22Rv1 (cell line): Measurements from ENCODE around the gene ZDHHC11B.
A peak's percentile ranks its signal among the peaks of the same experiment; 100 is the strongest.

Experiments
- H3K27ac ChIP-seq: fragments of 450-650 bp; 2 replicates; pipeline ENCODE4 v1.5.1; 2017
- ZFX ChIP-seq: fragments of 450-650 bp; IDR thresholded peaks from 2 replicates; pipeline ENCODE4 v1.6.1; 2017; ENCODE audit warnings: antibody characterized with exemption, borderline replicate concordance
- TF ChIP-seq, protein P1 (sequence below): fragments of 450-650 bp; IDR thresholded peaks from 2 replicates; pipeline ENCODE4 v1.5.1; 2017; ENCODE audit warnings: mild to moderate bottlenecking

The ZDHHC11B gene

DNA sequence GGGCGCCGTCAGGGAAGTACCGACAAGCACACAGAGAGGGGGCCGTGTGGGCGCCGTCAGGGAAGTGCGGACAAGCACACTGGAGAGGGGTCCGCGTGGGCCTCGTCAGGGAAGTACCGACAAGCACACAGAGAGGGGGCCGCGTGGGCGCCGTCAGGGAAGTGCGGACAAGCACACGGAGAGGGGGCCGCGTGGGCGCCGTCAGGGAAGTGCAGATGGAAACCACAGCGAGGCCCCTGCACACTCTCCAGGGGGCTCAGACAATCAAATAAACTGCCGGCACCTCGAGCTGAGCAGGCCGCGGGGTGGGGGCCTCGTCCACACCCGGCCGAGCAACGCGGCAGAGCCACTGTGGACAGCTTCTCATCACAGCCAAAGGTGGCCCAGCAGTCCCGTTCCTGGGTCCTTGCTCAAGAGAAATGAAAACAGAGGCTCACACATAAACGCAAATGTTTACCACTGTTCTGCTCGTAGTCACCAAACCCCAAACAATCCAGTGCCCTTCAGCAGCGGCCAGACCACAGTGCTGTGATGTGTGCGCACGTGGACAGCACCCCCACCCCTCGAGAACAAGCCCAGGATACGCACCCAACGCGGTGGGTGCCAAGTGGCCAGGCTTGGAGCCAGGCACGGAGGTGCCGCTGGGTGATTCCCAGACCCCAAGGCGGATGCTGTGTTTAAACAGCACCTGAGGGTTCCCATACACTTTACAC, 116.1 kb downstream of the ZDHHC11B start:
- H3K27ac ChIP-seq = 0 out of 2 replicates have a peak overlapping the region, but pooled peaks have one; percentile 65
- no peak for TF ChIP-seq ZFX
- TF ChIP-seq, protein P1, sequence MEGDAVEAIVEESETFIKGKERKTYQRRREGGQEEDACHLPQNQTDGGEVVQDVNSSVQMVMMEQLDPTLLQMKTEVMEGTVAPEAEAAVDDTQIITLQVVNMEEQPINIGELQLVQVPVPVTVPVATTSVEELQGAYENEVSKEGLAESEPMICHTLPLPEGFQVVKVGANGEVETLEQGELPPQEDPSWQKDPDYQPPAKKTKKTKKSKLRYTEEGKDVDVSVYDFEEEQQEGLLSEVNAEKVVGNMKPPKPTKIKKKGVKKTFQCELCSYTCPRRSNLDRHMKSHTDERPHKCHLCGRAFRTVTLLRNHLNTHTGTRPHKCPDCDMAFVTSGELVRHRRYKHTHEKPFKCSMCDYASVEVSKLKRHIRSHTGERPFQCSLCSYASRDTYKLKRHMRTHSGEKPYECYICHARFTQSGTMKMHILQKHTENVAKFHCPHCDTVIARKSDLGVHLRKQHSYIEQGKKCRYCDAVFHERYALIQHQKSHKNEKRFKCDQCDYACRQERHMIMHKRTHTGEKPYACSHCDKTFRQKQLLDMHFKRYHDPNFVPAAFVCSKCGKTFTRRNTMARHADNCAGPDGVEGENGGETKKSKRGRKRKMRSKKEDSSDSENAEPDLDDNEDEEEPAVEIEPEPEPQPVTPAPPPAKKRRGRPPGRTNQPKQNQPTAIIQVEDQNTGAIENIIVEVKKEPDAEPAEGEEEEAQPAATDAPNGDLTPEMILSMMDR = no peak

DNA sequence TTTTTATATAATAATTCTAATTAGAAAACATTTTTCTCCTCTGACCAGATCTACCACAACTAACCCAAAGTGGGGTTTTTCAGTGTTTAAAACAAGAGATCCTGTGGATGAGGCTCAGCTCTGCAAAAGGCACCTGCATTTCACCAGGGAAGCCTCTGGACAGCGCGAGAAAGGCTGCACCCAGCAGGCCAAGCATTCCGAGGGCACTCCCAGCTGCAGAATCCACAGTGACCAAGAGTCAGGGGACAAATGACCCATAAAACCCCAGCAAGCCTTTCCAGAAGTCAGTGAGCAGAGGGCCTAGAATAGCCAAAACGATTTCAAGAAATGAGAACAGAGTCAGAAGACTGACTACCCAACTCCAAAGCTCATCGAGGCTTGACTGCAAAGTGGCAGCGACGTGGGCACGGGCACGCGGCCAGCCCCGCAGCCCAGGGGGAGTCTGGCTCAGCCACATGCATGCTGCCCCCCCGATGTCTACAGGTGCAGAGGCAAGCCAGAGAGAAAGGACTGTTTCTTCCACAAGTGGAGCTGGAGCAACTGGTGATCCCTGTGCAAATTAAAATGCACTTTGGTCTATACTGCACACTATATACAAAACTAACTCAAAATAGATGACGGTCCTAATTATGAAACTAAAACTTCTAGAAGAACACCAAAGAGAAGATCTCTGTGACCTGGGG, 117.6 kb downstream of the ZDHHC11B start:
- H3K27ac ChIP-seq = 0 out of 2 replicates have a peak overlapping the region, but pooled peaks have one; percentile 25
- TF ChIP-seq, protein P1 = no peak
- no peak for TF ChIP-seq ZFX

DNA sequence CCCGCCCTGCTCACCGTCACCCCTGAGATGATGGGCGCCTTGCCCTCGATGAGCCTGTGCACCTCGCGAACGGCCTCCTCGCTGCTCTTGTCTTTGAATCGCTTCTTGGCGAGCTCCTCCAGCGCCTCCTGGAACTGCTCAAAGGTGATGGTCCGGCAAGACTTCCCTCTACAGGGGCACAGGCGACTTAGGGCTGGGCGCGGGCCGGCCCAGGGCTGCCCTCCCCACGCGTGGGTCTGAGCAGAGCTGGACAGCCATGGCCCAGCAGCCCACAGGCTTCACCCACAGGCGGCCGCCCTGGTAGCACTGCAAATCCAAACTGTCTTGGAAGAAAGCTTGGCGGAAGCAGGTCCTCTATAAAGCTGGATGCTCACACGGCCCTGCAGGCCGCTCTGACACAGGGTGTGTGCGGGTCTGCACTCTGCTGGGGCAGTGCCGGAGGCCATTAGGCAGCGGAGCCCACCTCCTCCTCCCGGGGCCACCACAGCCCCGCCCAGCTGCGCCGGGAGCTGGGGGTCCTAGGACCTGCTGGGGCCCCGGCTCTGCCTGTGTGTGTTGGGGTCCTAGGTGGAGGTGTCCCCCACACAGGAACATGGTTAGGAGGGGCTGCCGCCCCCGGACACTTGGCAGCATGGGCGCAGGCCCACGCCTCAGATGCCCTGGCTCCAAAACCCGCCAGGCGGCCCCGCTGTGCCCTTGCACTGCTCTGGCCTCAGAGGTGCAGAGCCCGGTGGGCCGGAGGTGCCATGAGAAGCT, 118.4 kb downstream of the ZDHHC11B start:
- TF ChIP-seq, protein P1 = no peak
- no peak for TF ChIP-seq ZFX
- no peak overlapping the region for H3K27ac ChIP-seq

DNA sequence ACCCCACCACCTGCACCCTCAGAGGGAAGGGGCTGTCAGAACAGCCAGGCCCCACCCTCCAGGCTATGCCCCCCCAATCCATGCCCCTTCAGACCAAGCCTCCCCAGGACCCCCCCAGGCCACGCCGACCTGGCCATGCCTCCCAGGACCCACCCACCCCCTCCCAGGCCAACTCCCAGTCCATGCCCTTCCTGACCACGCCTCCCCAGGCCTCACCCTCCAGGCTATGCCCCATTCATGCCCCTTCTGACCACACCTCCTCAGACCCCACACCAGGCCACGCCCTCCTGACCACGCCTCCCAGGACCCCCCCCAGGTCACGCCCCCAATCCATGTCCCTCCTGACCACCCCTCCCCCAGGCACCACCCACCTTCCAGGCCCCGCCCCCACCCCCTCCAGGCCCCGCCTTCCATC, 119.0 kb downstream of the ZDHHC11B start:
- no peak overlapping the region for H3K27ac ChIP-seq
- no peak for TF ChIP-seq ZFX
- TF ChIP-seq, protein P1 = no peak

DNA sequence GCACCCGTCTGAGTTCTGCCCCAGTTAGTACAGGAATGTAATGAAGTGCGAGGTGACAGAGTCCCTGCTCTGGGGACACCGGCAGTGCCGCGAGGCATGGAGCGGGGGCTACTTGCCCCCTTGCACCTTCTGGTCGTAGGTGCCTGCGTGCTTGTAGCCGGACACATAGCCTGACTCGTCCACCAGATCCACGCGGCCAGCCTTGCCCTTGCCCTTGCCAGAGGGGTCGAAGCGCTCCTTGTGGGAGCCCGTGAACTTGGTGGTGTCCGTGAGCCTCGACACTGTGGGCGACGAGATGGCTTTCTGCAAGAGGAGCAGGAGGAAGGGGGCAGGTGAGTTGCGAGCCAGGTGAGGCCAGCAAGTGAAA, 119.6 kb downstream of the ZDHHC11B start:
- TF ChIP-seq, protein P1 = no peak
- no peak for TF ChIP-seq ZFX

DNA sequence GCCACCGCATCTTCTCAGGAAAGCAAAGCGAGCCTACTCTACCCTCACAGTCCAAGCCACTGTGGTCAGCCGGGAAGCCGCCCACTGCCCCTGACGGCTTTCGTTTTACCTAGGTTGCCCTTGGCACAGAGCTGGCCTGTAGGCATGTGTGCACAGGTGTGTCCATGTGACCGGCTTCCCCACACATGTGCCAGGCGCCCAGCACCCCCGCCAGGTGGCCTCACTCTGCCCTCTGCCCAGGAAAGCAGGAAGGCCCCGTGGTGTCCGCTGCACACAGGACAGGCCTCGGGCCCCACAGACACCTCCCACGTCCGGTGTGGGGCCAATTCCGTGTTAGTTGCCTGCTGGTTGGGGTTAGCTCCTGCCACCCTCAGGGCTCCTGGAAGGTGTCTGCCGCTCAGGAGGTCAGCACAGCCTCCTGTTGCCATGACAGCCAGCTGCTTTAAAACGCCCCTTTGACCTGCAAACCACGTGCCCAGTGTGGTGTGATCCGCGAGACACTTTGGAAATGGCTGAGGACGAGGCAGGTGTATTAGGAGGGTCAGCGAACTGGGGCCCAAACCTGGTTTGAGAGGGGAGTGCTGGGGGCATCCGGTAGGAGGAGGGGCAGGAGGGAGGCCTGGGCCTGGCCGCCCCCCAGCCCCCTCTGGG, 120.1 kb downstream of the ZDHHC11B start:
- no peak overlapping the region for H3K27ac ChIP-seq
- TF ChIP-seq, protein P1 = no peak
- no peak for TF ChIP-seq ZFX

More for the DNA sequence above, 119.6 kb downstream of the ZDHHC11B start:
- H3K27ac ChIP-seq = no peak overlapping the region
